Neural progenitor cell (in vitro differentiated cells): Measurements from ENCODE around the gene CD79A. TPM values are rescaled to one million over a fixed set of nuclear protein-coding genes. Genes with fewer than 3 reads are reported as not detected.
A peak's percentile ranks its signal among the peaks of the same experiment; 100 is the strongest.

Experiments
- DNase-seq: peaks from one replicate; pipeline ENCODE4 v3.0.0-alpha.2; 2016; ENCODE audit warnings: low spot score
- H2AFZ ChIP-seq: fragments of 200-600 bp; sonication (generic); replicated peaks from 2 replicates; pipeline ENCODE4 v1.6.1; 2016; ENCODE audit warnings: antibody characterized with exemption
- H3F3A ChIP-seq: fragments of 200-600 bp; sonication (generic); 2 replicates; pipeline ENCODE4 v1.6.1; 2016; ENCODE audit warnings: antibody characterized with exemption, low read depth
- H3K27ac ChIP-seq: fragments of 200-600 bp; sonication (generic); 2 replicates; pipeline ENCODE4 v1.5.1; 2016; ENCODE audit warnings: mild to moderate bottlenecking
- H3K27me3 ChIP-seq: fragments of 200-600 bp; sonication (generic); 2 replicates; pipeline ENCODE4 v1.6.1; 2016; ENCODE audit warnings: mild to moderate bottlenecking, moderate library complexity
- H3K36me3 ChIP-seq: fragments of 200-600 bp; sonication (generic); 2 replicates; pipeline ENCODE4 v1.5.1; 2016
- H3K4me1 ChIP-seq: fragments of 200-600 bp; sonication (generic); 2 replicates; pipeline ENCODE4 v1.6.1; 2016; ENCODE audit warnings: mixed run types
- H3K4me2 ChIP-seq: fragments of 200-600 bp; sonication (generic); 2 replicates; pipeline ENCODE4 v1.6.1; 2016
- H3K4me3 ChIP-seq: fragments of 200-600 bp; sonication (generic); 2 replicates; pipeline ENCODE4 v1.5.1; 2016
- H3K79me2 ChIP-seq: fragments of 200-600 bp; sonication (generic); 2 replicates; pipeline ENCODE4 v1.6.1; 2016; ENCODE audit warnings: low read depth
- H3K9ac ChIP-seq: fragments of 200-600 bp; sonication (generic); 2 replicates; pipeline ENCODE4 v1.6.1; 2016
- H3K9me3 ChIP-seq: fragments of 200-600 bp; sonication (generic); 2 replicates; pipeline ENCODE4 v1.5.1; 2016; ENCODE audit warnings: low read depth
- H4K20me1 ChIP-seq: fragments of 200-600 bp; sonication (generic); 2 replicates; pipeline ENCODE4 v1.6.1; 2016; ENCODE audit warnings: low read depth
- H3K27ac Mint-ChIP-seq: 3 replicates; pipeline ENCODE4 v1.8.0; 2021; ENCODE audit warnings: mixed read lengths
- H3K27me3 Mint-ChIP-seq: 2 replicates; pipeline ENCODE4 v1.8.0; 2022; ENCODE audit warnings: low read depth, mild to moderate bottlenecking, inconsistent platforms, moderate library complexity, mixed read lengths; ENCODE audit not compliant: insufficient read depth
- H3K36me3 Mint-ChIP-seq: 3 replicates; pipeline ENCODE4 v1.8.0; 2021; ENCODE audit warnings: mixed read lengths
- H3K4me1 Mint-ChIP-seq: 3 replicates; pipeline ENCODE4 v1.8.0; 2021; ENCODE audit warnings: mixed read lengths
- H3K4me3 Mint-ChIP-seq: 3 replicates; pipeline ENCODE4 v1.8.0; 2021; ENCODE audit warnings: mild to moderate bottlenecking, moderate library complexity, mixed read lengths
- H3K9me3 Mint-ChIP-seq: 3 replicates; pipeline ENCODE4 v1.8.0; 2020; ENCODE audit warnings: mixed read lengths
- CTCF ChIP-seq: fragments of 200-600 bp; sonication (generic); IDR thresholded peaks from 2 replicates; pipeline ENCODE4 v1.5.1; 2017; ENCODE audit warnings: antibody characterized with exemption, mild to moderate bottlenecking
- EZH2 ChIP-seq: fragments of 200-600 bp; sonication (generic); IDR thresholded peaks from 2 replicates; pipeline ENCODE4 v1.6.1; 2017; ENCODE audit warnings: antibody characterized with exemption, mild to moderate bottlenecking, moderate library complexity
- EZH2phosphoT487 ChIP-seq: fragments of 200-600 bp; sonication (generic); IDR thresholded peaks from 2 replicates; pipeline ENCODE4 v1.6.1; 2017; ENCODE audit warnings: antibody characterized with exemption
- total RNA-seq: library from RNA; depleted of rRNA; stranded (reverse); fragments of >200 nt; gene quantifications from 2 replicates; pipeline ENCODE4 v1.2.3, GENCODE V29; 2015; ENCODE audit warnings: low replicate concordance

CD79A gene
- total RNA-seq, 1 donor from 2014 or later = 0.11 TPM

- TF ChIP-seq EZH2 (no peak), CTCF (no peak), EZH2phosphoT487 (no peak)
- H4K20me1 ChIP-seq = no peaks in the 10 kb centered on the region
- H3F3A ChIP-seq = no peaks in the 10 kb centered on the region
- no peak overlapping the region for H3K27ac ChIP-seq
- no peaks in the 10 kb centered on the region for H3K27me3 Mint-ChIP-seq
- H3K27ac Mint-ChIP-seq = peak overlapping the region; percentile 9
- no peaks in the 10 kb centered on the region for H3K4me1 ChIP-seq
- H3K36me3 ChIP-seq = no peaks in the 10 kb centered on the region
- no peaks in the 10 kb centered on the region for H3K9me3 Mint-ChIP-seq
- no peaks in the 10 kb centered on the region for H3K27me3 ChIP-seq
- H3K79me2 ChIP-seq = no peaks in the 10 kb centered on the region
- H3K4me3 ChIP-seq = no peak overlapping the region
- H3K4me2 ChIP-seq = no peak overlapping the region
- H3K4me3 Mint-ChIP-seq = no peak overlapping the region
- H2AFZ ChIP-seq = no peak overlapping the region
- H3K9ac ChIP-seq = no peak overlapping the region
- H3K4me1 Mint-ChIP-seq = no peaks in the 10 kb centered on the region
- no peak for DNase-seq
- H3K36me3 Mint-ChIP-seq = peaks cover 5% of the 10 kb centered on the region
- no peaks in the 10 kb centered on the region for H3K9me3 ChIP-seq
These were observed 20.7 kb downstream of the CD79A start for GRCh38 chr19:41897820-41898219.

GRCh38 chr19:41898235-41898634 is 21.2 kb downstream of the CD79A start:
- Histone ChIP-seq H3K9ac (no peak overlapping the region), H3K27me3 (no peaks in the 10 kb centered on the region), H2AFZ (no peak overlapping the region), H3K36me3 (no peaks in the 10 kb centered on the region), H4K20me1 (no peaks in the 10 kb centered on the region), H3K9me3 (no peaks in the 10 kb centered on the region), H3K4me3 (no peak overlapping the region), H3K79me2 (no peaks in the 10 kb centered on the region), H3F3A (no peaks in the 10 kb centered on the region), H3K4me1 (no peaks in the 10 kb centered on the region), H3K4me2 (no peak overlapping the region), H3K27ac (no peak overlapping the region)
- no peaks in the 10 kb centered on the region for H3K4me1 Mint-ChIP-seq
- peaks cover 3% of the 10 kb centered on the region for H3K36me3 Mint-ChIP-seq
- no peaks in the 10 kb centered on the region for H3K9me3 Mint-ChIP-seq
- no peak for DNase-seq
- no peak overlapping the region for H3K27ac Mint-ChIP-seq
- no peak overlapping the region for H3K4me3 Mint-ChIP-seq
- TF ChIP-seq EZH2phosphoT487 (no peak), EZH2 (no peak), CTCF (no peak)
- H3K27me3 Mint-ChIP-seq = no peaks in the 10 kb centered on the region

- Mint-ChIP-seq H3K4me3 (no peak overlapping the region), H3K27ac (no peak overlapping the region), H3K4me1 (no peaks in the 10 kb centered on the region), H3K27me3 (peaks cover 2% of the 10 kb centered on the region), H3K36me3 (peaks cover 8% of the 10 kb centered on the region), H3K9me3 (no peaks in the 10 kb centered on the region)
- H3K27me3 ChIP-seq = no peaks in the 10 kb centered on the region
- H2AFZ ChIP-seq = no peak overlapping the region
- H3K4me2 ChIP-seq = no peak overlapping the region
- H3K4me1 ChIP-seq = no peaks in the 10 kb centered on the region
- H3K79me2 ChIP-seq = no peaks in the 10 kb centered on the region
- H3K4me3 ChIP-seq = no peak overlapping the region
- H3K9me3 ChIP-seq = no peaks in the 10 kb centered on the region
- no peak overlapping the region for H3K9ac ChIP-seq
- no peaks in the 10 kb centered on the region for H4K20me1 ChIP-seq
- H3K36me3 ChIP-seq = no peaks in the 10 kb centered on the region
- DNase-seq = no peak
- no peak overlapping the region for H3K27ac ChIP-seq
- TF ChIP-seq EZH2 (no peak), CTCF (no peak), EZH2phosphoT487 (no peak)
- no peaks in the 10 kb centered on the region for H3F3A ChIP-seq
These were observed 24.8 kb downstream of the CD79A start for GRCh38 chr19:41901707-41902360.
